Activated CD8-positive, alpha-beta memory T cell treated with anti-CD3 and anti-CD28 coated beads for 4 hours (primary cell): ENCODE results near the gene JMJD1C.

Source experiments
- DNase-seq, 2 donors: peaks; one replicate each; pipeline ENCODE4 v3.0.0-alpha.2; 2020; ENCODE audit warnings: low read depth in 2 of 2

The JMJD1C gene

GRCh38 chr10:63437116-63437949 is 28.4 kb downstream of the JMJD1C start:
- no peak for DNase-seq

DNA sequence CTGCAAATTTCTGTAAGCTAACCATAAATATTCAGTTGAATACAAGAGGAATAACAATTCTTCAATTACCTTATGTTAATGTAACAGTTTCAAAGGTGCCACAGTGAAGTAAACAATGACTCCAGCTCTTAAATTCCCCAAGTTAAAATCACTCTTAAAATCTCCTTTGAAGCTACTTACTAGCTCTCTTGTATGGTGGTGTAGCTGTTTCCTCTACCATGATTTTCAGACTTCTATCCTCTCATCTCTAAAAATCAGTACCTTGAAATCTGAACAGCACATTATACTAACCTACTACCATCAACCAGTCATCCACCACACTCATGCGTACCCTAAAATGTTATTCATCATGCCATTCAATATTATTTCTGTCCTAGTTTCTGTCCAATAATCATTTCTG is 29.6 kb downstream of the JMJD1C start:
- DNase-seq = no peak

GRCh38 chr10:63434866-63435854 is 30.6 kb downstream of the JMJD1C start:
- no peak for DNase-seq

- no peak for DNase-seq
Measured at GRCh38 chr10:63431962-63432797, 33.6 kb downstream of the JMJD1C start.

DNA sequence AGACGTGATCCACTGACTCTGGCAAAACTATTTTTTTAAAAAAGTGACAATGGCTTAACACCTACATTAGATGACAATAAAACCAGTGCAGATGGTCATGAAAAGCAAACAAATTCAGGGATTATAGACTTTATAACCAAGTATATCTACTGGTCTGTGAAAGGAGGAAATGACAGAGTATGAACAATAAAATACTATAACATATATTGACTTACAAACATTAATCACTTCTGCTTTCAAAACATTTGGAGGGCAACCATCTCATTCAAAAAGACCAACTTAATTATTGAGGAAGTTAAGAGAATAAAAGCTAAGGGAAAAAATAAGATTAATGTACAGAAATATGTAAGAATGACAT is 34.8 kb downstream of the JMJD1C start:
- DNase-seq = no peak

GRCh38 chr10:63430091-63430998 is 35.4 kb downstream of the JMJD1C start:
- no peak for DNase-seq

GRCh38 chr10:63429281-63429680 is 36.5 kb downstream of the JMJD1C start:
- DNase-seq = no peak

GRCh38 chr10:63427013-63427412 is 38.8 kb downstream of the JMJD1C start:
- no peak for DNase-seq

DNA sequence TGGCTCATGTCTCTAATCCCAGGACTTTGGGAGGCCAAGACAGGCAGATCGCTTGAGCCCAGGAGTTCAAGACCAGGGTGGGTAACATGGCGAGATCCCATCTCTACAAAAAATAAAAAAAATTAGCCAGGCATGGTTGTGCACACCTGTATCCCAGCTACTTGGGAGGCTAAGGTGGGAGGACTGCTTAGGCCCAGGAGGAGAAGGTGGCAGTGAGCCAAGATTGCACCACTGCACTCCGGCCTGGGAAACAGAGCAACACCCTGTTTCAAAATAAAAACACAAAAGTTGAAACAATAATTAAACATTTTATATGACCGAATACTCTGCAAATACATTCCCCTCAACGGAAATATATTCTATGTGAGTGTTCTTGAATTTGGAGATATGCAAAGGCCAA is 40.3 kb downstream of the JMJD1C start:
- DNase-seq = no peak

DNA sequence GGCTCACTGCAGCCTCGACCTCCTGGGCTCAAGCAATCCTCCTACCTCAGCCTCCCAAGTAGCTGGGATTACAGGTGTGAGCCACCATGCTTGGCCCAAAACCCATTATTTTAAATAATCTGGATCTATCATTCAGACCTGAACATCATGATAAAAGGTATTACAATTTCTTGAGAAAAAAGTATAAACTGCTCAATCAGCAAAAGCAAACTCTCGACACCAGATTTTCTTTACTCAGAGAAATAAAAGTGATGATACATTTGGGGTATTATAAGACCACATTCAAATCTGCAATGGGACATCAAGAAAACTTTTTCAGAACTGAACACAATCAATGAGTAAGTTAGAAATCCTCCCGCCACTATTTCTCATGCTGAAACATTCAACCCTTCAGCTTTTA is 41.2 kb downstream of the JMJD1C start:
- no peak for DNase-seq

- no peak for DNase-seq
Measured at GRCh38 chr10:63423494-63423893, 42.3 kb downstream of the JMJD1C start.

DNA sequence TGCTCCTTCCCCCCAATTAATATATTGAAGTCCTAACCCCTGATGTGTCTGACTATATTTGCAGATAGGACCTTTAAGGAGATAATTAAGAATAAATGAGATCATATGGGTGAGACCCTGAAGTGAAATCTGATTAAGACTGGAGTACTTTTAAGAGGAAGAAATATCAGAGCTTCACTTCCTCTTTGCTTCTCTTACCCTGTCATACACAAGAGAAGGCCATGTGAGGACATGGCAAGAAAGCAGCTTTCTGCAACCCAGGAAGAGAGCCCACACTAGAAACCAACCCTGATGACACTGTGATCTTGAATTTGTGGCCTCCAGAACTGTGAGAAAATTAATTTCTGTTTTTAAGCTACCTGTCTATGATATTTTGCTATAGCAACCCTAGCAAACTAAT is 44.2 kb downstream of the JMJD1C start:
- no peak for DNase-seq

DNA sequence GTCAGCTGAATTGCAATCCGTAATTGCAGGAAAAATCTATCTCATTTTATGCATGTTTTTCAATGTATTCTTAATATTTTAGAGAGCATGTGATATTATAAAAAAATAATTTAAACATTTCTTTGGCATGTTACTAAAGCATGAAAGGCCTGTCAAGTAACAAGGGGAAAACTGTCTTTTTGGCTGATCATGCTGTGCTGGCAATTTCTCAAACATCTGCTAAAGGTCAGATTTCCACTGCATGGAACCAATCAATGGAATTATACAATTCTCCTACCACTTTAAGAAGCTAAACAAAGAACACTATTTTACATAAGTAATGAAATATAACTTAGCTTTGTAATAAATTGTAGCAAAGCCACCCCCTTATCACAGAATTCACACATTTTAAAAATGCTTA is 49.4 kb downstream of the JMJD1C start:
- no peak for DNase-seq

DNA sequence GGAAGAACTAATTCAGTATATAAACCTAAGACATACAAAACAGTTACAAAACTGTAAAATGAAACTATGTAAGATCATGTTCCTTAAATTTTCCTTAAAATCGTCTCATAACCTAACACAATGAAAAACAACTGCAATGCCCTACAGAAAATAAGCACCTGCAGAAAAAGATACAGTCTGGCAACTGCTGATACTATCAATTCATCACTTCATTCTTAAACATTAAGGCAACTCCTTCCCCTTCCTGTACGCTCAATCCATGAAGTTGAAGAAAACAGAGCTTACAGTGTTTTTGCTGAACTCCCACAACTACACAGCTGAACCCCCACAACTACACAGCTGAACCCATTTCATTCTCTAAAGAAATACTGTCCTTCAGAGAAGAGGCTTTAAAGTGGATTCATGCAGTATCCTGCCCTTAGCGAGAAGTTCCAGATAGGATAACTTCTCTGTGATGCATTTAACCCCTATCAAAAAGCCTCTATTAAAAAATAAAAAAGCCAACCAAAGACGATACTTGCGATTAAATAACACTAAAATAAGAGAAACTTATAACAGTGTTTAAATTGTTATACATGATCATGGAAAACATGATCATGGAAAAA is 50.0 kb downstream of the JMJD1C start:
- no peak for DNase-seq

DNA sequence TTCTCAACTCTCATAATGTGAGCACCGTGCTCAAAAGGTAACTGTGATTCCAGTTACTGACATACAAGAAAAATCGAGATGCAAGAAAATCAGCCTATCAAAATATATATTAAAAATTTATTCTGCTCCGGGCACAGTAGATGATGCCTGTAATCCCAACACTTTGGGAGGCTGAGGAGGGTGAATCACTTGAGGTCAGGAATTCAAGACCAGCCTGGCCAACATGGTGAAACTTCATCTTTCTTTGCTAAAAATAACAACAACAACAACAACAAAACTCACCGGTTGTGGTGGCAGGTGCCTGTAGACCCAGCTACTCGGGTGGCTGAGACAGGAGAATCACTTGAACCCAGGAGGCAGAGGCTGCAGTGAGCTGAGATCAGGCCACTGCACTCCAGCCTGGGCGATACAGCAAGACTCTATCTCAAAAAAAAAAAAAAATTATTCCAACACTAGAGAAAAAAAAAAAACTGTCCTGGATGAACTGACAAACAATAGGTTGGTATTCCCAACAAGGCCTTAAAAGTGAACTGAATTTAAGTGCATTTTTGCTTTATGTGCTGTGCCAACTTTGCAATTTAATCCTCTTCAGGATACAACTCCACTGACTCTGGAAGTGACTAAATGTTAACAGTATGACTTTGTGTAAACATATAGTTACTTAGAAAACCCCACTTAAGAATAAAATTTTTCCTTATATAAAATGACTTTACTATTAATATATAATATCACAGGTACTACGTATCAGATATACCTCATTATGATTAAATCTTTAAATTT is 51.1 kb downstream of the JMJD1C start:
- no peak for DNase-seq

DNA sequence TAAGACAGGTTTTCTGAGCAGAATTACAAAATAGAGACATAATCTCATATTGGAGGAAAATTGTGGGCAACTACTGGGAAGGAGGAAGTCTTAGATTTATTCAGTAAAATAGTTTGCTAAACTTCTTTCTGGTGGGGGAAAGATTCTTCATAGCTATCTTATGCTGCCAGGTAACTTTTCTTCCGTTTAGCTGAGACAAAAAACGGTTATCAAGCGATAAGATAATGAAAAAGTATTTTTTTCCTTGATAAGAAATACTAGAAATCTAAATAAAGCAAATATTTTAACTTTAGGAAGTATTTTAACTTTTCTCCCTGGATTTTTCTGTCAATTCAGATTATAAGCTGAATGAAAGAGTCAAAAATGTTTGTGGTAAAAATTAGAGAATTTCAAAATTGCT is 52.3 kb downstream of the JMJD1C start:
- DNase-seq = no peak

DNA sequence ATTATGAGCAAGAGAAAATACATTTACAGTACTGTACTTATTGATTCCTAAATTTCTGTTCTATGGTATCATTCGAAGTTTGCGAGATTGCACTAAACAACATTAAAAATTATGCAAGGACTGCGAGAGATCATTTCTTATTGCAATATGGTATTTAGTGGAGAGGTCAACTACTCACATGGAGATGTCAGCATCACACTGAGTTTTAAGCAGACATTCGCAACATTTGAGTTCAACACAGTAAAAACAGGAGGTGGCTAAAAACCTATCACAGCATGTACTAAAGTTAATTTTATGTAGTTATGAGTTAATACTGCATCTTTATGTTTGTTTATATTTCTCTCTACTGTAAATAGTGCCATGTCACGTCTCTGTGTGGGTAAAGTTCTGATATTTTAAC is 53.5 kb downstream of the JMJD1C start:
- DNase-seq = no peak

DNA sequence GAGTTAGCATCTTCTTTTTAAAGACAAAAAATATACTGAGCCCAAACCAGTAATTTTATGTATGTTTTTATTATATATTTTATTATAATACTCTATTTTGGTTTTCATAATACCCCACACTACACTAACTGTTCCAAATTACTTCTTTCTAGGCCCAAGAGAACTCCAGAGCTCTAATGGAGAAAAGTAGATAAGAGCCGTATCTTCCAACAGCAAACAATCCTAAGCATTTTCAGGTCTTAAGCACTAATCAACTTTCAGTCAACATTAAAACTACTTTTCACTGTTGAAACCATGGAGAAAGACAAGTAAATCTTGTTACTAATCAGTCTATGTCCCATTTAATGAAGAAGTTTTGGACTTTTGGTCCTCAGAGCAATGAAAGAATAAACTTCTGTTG is 55.1 kb downstream of the JMJD1C start:
- no peak for DNase-seq

GRCh38 chr10:63409465-63410027 is 56.2 kb downstream of the JMJD1C start:
- DNase-seq = no peak
